ENCODE data around the gene EIF1AX.
"Not testable (repeated sequence)": the region's sequence is repeated elsewhere in the genome, so short reads cannot be mapped to it uniquely, and the experiment has no call there.

Gene EIF1AX

DNA sequence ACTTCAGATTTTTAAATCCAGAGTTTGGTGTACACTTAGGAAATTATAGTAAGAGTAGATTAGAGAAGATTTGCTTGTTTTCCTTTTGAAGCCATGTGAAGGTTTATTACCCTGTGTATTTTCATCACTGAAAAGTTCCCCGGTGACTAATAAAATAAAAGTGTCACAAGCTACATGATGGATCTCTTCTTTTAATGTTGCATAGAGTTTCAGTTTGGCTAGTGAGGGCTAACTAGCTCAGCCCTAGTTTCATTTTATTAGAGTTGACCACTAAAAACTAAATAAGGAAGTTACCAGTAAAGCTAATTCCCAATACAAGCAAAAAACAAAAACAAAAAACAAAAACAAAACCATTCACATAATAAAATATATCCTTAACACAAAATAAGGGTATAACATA lies 14.8 kb downstream of the EIF1AX start:
- not testable (repeated sequence) for DNase-seq

DNA sequence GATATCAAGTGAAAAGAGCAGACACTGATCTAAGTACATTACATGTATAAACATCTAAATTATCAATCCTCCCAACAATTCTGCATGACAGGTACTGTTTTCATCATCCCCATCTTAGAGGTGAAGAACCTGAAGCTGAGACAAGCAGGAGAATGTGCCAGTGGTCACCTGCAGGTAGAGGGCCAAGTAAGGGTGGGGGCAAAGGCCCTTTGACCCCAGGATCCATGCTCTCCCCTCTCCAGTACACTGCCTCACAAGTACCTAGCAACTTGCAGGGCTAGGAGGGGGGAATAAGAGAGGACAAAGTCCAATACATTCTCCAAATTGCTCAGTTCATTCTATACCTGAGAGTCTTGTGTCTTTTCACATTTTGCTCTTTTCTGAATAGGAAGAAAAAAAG lies 16.7 kb downstream of the EIF1AX start:
- no peak for DNase-seq

DNA sequence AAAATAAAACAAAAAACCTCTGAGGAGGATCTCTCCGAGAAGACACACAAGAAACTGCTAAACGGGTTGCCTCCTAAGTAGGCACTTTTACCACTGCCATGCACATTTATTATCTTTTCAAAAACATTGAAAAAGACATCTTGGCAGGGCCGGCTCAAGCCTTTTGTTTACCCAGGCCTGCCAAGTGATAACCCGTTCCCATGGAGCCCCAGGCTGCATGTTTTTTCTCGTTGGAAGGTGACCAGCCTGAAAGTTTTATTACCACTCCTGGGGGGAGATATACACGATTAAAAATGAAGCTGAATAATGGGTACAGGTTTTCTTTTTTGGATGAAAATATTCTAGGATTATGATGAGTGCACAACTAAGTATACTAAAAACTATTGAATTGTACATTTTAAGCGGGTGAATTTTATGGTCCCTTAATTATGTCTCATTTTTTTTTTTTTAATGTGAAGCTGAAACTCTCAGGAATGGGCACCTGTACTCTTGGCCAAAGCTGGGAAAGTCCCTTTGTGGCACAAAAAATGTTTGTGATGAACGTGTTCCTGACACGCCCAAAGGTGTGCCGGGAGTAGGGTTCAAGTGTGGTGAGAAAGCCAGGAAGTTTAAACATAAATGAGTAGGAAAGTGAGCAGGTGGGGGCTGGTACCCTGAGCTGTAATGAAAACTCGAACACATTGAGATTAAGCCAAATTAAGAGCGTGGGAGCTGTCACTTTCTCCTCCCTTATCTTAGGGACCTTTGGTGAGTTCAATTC lies 23.4 kb downstream of the EIF1AX start:
- DNase-seq: no peak

DNA sequence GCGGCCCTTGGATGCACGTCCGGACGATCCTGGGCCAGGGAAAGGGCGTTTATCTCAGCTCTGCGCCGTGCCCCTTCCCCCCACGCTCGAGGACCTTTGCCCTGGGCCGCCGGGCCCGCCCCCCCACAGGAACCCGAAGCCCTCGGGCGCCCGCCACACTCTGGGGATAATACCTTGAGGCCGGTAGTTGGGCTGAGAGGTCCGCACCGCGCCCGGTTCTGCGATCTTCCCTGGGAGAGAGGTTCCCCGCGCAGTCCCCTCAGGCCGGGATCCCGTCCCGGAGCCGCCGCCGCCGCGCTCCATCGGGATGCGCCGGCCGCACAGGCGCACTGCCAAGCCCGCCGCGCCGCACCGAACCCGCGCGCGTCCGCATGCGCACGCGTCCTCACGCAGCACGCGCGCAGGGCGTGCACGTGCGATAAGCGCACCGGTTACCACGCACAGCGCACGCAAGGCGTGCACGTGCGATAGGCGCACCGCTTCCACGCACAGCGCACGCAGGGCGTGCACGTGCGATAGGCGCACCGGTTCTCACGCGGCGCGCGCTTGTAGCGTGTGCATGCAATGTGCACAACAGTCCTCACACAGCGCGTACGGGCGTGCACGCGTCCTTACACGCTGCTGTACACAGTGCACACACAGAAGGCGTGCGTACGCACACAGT lies 24.9 kb downstream of the EIF1AX start, which contains the start of gene MAP7D2:
Gene MAP7D2, minus strand, starts transcription at position 331 of the 664 bp plus-strand sequence. Its CDS starts 28 bp downstream, at position 303.
- peak; percentile 4 for DNase-seq

DNA sequence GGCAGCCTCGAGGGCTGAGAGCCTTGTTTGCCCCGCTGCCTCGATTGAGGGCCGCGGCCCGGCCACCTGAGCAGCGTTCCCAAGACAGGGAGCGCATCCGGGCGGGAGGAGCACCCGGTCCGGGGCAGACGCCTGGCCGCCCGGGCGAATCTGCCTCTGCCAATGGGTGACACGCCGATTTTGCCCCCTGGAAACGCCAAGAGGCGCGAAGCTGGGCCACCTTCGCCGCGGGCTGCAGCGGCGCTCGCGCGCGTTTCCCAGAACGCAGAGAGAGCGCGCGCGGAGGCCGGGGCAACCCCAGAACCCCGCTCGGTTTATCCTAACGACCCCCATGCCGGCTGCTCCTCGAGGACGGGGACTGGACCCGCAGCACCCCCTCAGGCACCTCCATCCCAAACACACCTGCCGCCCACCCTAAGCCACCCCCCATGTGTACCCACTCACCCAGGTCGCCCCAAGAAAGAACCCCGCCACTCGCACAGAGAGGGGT lies 25.5 kb downstream of the EIF1AX start:
- DNase-seq: peak; percentile 14

DNA sequence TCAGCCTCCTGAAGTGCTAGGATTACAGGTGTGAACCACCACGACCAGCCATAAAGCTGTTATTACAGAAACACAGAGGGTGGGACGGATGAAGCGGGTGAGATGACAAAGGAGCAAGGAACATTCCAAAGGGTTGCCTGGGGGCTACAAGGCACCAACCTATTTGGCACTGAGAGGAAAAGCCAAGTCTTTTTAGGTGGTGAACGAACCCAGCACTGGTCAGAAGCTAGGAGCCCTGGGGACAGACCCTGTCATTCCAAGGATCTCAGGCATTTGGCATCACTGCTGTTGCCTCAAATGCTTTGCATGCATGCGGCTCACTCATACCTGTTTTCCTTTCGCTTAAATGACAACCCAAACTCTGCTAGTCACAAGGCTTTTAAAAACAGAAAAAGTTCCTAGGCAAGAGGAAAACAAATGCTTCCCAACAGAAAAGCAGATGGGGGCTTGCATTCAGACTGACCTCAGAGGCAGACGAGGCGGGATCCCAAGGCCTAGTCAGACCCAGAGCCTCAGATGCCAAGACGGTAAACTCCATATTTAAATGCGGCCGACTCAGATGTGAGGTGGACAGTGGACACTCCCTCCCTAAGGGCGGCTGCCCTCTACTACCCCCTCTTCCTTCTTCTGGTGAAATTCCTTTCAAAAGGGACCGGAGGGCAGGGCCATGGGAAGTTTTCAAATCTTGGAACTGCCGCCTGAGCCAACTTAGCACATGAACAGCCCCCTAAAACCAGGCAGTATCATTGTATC lies 29.4 kb downstream of the EIF1AX start:
- no peak for DNase-seq

DNA sequence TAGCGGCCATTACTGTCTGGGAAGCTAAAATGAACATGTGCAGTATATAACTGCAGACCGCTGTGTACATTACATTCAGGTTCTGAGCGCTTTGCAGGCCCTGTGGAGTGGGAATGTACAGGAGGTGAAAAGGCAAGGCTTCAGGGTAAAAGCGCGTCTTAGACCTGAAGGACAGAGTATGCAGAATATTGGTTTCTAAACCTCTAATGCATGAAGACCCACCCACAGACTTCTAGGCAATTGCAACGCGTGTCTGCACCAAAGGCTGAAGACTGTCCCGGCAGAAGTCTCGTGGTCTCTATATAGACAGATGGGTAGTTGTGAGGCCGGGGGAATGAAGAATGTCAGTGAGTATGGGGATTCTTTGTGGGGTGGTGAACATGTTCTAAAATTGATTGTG lies 30.4 kb downstream of the EIF1AX start:
- no peak for DNase-seq

DNA sequence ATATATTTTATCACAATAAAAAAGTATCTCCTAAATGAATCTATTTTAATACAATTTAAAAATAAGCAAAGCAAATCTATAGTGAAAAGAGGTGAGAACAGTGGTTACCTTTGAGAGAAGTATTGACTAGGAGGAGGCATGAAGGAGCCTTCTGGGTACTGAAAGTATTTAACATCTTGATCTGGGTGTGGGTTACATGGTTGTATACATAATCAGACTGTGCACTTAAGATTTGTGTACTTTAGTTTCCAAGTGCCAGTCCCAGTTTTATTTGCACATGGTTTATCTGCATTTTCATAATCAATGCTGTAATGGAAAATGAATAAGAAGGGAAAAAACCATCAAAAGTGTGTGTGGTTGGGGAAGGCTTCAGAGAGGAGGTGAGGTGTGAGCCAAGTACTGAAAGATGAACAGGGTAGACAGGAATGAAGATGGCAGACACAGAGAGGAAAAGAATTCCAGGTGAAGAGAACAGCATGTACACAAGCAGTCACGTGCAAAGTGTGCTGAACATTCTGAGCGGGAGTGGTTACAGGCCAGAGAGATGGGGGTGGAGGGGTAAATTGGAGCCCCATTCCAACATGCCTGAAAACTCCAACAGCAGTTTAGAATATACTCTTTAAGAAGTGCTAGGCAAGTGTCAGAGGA lies 39.6 kb downstream of the EIF1AX start:
- no peak for DNase-seq

DNA sequence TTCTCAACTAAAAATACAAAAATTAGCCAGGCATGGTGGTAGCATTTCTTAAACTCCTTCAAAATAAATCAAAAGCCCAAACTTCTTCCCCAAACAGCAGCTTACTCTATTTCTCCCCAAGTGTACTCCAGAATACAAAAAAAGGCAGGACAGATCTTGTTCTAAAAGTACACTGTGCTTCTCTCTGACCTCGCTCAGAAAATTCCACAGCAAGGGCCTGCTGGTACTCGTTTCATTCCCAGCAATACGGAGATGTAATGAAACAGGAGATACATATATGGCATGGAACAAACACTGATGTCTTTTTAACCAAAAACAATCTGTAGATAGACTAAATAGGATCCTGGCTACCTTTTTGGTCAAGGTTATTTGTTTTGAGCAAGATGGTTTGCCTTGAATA lies 50.1 kb downstream of the EIF1AX start:
- DNase-seq: no peak

DNA sequence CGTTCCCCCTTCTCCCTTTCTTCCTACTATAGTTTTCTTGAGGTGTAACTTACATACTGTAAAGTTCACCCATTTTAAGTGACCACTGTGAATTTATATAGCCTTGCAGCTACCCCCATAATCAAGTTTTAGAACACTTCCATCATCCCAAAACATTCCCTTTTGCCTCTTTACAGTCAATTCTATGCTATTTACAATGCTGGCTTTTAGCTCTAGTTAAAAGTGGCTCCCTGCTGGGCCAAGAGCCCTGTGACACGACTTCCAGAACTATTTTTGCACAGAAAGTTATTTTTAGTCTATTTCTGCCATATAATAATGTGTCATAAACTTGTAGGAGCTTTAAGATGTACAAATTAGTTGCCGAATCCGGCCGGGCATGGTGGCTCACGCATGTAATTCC lies 51.8 kb downstream of the EIF1AX start:
- DNase-seq: no peak

DNA sequence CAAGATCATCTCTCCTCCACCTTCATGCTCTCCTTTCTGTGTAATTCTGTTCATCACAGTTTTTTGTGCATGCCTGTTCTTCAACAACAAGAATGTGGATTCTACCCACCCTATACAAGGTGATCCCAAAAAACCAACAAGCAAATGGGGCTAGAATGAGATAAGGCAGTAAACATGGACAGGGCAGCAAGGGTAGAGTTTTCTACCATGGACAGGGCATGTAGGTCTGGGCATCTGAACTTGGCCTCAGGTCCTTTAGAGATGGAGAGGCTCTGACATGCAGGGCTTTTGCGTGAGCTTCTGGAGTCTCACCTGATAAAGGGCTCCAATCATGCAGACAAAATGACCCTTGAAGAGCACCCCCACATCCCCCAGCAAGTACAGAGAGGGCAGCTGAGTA lies 61.4 kb downstream of the EIF1AX start:
- DNase-seq: no peak
